GM18867 (cell line): Measurements from ENCODE around the gene FRMD4A.
"Not testable (repeated sequence)": the region's sequence is repeated elsewhere in the genome, so short reads cannot be mapped to it uniquely, and the experiment has no call there.

Experiments used
- ATAC-seq: cut with Tn5 transposase; IDR thresholded peaks from one replicate; pipeline ENCODE4 v1.9.1; 2021; ENCODE audit warnings: mild to moderate bottlenecking, moderate library complexity; ENCODE audit not compliant: unreplicated experiment

FRMD4A gene

GRCh38 chr10:14066106-14066505 lies 264.6 kb downstream of the FRMD4A start:
- ATAC-seq, result no peak

DNA sequence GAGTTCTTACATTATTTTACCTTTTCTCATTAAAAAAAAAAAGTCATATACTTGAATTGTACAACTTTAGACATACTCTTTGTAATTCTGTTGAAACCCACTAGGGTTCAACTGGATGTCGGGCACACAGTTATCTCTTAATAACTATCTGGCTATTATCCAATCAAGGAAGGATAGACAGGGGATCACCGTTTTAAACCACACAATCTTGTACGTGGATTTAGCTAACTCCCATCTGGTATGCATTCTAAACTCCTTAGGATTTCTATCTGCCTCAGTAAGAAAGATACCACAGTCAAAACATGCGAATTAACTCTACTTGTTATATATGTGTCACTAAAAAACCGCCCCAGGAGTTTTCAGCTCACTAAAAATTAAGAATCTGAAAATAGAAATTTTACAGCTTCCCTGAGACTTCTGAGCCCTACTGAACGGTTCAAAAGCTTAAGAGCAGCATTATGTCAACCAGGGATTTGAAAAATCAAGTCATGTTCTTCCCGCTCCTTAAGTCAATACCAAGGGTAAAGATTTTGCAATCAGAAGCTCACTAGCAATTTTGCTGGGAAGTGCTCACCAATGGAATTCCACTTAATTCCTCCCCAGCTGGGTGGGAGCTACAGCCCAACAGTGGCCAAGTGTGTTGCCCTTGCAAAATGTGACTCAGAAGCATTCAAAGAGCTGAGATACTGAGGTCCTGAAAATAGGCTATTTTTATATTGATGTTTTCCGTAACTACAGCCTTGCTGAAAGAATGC lies 267.0 kb downstream of the FRMD4A start:
- no peak for ATAC-seq

DNA sequence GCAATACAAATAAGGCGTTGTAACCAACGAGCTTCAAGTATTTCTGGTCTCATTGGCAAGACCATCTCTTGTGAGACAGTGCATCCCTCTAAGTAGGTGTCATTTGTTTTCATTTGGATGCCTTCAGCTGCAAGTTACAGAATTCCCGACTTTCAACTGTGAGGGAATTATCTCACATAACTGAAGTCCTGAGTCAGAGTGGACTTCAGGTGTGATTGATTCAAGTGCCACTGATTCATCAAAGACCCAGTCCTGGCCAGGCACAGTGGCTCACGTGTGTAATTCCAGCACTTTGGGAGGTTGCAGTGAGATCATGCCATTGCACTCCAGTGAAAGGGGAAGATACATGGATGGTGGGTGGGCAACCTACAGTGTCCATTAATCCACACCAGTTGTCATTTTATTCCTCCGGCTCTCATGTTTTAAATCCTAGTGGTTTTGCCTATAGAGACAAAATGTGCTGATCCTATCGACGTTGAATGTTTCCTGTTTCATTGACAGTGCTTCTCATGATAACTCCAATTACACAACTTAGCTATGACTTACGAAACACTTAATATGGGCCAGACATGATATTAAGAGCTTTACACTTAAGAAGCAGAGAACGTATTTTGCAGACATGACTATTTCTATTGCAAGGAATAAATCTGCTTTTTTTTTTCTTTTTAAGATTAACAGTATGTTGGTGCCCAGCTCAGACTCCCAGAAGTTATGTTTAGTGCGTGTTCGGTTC lies 268.0 kb downstream of the FRMD4A start:
- no peak for ATAC-seq

- ATAC-seq, result no peak
These were observed 270.2 kb downstream of the FRMD4A start for GRCh38 chr10:14060320-14061070.

- no peak for ATAC-seq
These were observed 274.0 kb downstream of the FRMD4A start for GRCh38 chr10:14056610-14057332.

DNA sequence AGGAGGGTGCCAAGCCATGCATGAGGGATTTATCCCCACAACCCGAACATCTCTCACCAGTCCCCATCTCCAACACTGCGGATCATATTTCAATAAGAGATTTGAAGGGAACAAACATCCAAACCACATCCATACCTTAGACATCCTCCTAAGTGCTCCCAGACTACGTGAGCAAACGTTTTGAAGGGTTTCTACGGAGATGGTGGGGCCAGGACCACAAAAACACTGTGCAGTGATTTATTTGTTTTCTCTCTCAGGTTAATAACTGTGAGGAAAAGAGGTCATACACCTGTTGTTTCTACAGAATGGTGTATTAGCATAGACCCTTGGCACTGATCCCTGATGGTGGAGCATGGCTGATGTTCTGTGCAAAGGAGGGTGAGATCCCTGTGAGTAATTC lies 277.8 kb downstream of the FRMD4A start:
- no peak for ATAC-seq

- ATAC-seq, result no peak
These were observed 280.1 kb downstream of the FRMD4A start for GRCh38 chr10:14050598-14050997.

- no peak for ATAC-seq
These were observed 281.7 kb downstream of the FRMD4A start for GRCh38 chr10:14048930-14049613.

- no peak for ATAC-seq
These were observed 283.3 kb downstream of the FRMD4A start for GRCh38 chr10:14047431-14047830.

- not testable (repeated sequence) for ATAC-seq
These were observed 288.7 kb downstream of the FRMD4A start for GRCh38 chr10:14042051-14042450.

DNA sequence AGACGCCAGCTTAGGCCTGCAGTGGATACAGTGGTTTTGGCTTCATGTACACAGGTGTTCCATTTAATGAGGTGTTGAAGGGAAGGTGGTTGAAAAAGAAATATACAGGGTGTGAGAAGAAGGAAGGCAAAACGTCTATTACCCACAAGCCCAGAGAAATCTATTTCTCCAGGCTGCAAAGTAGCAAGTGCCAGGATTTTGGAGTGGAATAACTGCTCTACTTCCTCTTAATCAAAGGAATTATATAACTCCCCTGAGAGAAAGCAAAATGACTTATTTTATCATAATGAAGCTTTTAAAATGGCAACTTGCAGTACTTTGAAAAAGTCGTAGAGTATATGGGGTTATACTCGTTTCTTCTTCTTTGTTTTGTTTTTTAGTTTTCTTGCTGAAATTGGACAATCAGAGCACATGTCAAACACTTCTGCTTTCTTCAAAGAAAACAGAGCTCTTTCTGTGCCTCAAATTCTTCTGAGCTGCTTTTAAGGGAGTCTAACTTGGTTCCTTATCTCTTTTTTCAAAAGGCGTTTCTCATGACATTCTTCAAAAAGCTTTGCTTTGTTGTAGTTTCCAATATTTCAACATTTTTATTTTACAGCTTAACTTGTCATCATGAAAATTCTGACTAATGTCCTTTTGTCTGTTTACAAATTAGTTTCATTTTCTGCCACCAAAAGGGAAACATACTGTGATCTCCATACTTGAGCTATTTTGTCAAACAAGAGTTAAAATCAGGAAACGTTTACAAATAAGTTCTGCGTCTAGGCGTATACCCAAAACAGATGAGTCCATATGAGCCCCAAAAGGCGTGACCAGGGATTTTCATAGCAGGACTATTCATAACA lies 289.7 kb downstream of the FRMD4A start:
- no peak for ATAC-seq

GRCh38 chr10:14039968-14040668 lies 290.6 kb downstream of the FRMD4A start:
- no peak for ATAC-seq

GRCh38 chr10:14036233-14036632 lies 294.5 kb downstream of the FRMD4A start:
- no peak for ATAC-seq

- ATAC-seq, result no peak
These were observed 295.2 kb downstream of the FRMD4A start for GRCh38 chr10:14035506-14035905.

GRCh38 chr10:14032406-14032998 lies 298.2 kb downstream of the FRMD4A start:
- no peak for ATAC-seq

GRCh38 chr10:14026325-14026724 lies 304.4 kb downstream of the FRMD4A start:
- ATAC-seq, result no peak

- no peak for ATAC-seq
These were observed 305.2 kb downstream of the FRMD4A start for GRCh38 chr10:14025283-14026189.
